AG09319 (cell line): ENCODE results near the gene NRAP.

ENCODE experiments used
- DNase-seq: peaks from one replicate; pipeline ENCODE4 v3.0.0-alpha.2; 2010; ENCODE audit warnings: low read depth; ENCODE audit errors: extremely low read depth
- TF ChIP-seq, protein P1 (sequence below): IDR thresholded peaks from 2 replicates; pipeline ENCODE4 v1.5.1; 2011; ENCODE audit warnings: low read depth, mild to moderate bottlenecking, inconsistent platforms, low read length, moderate library complexity

Gene NRAP

DNA sequence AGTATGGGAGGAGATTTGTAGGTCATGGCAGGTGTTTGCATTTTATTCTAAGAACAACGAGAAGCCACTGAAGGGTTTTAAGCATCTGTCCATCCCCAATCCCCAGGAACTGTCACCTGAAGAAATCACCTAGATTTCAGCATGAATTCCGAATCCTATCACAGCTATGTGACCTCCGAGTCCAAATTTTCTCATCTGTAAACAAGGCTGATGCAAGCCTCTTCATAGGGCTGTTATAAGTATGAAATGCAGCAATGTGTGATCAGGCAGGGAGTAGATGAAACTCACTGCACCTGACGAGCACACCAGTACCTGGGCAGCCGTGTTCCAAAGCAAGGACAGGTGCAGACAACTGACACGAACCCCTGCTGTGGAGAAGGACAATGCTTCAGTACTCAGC, 97.0 kb downstream of the NRAP start:
- no peak for DNase-seq
- TF ChIP-seq, protein P1, sequence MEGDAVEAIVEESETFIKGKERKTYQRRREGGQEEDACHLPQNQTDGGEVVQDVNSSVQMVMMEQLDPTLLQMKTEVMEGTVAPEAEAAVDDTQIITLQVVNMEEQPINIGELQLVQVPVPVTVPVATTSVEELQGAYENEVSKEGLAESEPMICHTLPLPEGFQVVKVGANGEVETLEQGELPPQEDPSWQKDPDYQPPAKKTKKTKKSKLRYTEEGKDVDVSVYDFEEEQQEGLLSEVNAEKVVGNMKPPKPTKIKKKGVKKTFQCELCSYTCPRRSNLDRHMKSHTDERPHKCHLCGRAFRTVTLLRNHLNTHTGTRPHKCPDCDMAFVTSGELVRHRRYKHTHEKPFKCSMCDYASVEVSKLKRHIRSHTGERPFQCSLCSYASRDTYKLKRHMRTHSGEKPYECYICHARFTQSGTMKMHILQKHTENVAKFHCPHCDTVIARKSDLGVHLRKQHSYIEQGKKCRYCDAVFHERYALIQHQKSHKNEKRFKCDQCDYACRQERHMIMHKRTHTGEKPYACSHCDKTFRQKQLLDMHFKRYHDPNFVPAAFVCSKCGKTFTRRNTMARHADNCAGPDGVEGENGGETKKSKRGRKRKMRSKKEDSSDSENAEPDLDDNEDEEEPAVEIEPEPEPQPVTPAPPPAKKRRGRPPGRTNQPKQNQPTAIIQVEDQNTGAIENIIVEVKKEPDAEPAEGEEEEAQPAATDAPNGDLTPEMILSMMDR, result no peak

DNA sequence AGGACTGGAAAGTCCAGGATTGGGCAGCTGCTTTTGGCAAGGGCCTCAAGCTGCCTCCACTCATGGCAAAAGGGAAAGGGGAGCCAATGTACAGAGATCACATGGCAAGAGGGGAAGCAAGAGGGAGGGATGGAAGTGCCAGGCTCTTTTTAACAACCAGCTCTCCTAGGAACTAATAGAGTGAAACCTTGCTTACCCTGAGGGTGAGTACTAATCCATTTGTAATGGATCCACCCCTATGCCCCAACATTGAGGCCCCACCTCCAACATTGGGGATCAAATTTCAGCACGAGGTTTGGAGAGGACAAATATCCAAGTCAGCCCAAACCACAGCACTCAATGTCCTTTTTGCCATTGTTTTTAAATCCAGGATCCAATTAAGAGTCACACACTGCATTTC, 98.5 kb downstream of the NRAP start:
- TF ChIP-seq, protein P1, result no peak
- no peak for DNase-seq

DNA sequence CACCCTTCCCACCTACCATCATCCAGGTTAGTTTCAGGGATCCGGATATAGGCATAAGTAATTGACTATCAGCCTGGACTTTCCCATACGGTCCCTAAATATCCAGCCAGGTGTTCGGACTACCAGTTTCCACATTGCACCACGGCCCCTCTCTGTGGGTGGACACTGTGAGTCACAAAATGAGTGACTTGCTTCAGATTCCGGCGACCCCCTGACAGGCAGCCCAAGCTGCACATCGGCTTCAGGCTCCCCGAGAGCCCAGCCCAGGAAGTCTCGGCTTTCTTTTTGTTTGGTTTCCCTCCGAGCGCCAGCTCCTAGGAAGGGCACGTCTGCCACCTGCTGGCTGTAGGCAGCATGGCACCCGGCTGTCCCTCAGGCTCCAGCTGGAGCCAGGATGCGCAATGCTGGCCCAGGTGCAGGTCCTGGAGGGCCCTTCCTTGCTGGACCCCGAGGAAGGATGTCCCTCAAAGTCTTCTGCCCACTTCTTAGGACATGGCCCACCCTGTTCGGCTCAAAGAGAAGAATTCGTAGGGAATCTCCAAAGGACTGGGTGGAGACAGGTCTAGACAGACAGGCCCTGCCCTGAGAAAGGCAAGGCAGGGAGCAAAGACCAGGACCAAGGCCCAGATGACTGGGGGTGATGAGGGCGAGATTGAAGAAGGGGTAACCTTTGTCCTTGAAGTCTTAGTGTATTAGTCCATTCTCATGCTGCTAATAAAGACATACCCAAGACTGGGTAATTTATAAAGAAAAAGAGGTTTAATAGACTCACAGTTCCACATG, 100.3 kb downstream of the NRAP start:
- peak; percentile 36 for DNase-seq
- TF ChIP-seq, protein P1, result no peak; the same call in none of the 2 replicates

DNA sequence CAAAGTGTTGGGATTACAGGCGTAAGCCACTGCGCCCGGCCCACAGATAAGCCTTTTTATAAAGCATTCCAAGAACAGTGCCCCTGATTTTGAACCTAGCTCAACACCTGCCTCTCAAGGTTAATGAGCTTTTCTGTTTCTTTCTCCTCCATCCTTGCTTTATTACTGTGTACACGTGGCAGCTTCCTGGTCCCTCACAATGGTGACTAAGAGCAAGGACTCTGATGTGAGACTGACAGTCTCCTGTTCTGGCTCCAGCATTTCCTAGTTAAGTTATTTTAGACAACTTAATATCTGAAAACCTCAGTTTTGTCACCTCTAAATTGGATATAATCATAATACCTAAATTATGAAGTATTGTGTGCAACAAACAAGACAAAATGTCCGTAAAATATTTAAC, 101.1 kb downstream of the NRAP start:
- no peak for DNase-seq
- TF ChIP-seq, protein P1, result no peak

DNA sequence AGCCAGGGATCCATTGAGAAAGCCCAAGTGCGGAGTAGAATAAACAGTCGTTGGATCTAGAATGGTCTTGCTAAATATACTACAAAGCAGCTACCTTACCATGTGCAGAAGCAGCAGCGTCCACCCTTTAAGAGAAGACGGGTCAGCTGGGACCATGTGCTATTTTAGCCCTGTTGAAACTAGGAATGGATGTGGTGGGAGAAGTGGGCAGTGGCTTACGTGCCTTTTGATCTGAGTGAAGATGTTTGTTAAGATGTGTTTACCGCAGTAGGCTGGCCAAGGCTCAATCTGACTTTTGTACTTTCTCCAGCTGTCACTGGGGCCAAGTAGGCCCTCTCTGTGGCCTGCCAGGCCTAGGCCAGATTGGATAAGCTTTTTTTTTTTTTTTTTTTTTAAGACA, 101.8 kb downstream of the NRAP start:
- DNase-seq, result no peak
- TF ChIP-seq, protein P1, result no peak

DNA sequence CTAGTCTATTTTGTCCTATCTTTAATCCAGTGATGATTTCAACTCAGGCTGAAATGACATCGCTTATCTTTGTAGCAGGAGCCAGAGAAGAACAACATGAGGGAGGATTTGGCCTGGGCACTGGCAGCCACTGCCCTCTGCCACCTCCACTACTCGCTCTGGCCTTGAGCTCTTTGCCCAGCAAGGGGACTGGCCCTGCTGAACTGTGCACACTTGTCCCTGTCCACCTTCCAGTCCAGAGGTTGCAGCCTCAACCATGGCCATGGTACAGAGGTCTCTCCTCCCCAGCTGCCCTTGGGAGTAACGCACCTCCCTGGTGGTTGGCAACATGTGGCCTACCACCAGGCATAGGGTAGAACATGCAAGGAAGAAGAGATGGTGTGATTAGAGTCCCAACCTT, 102.6 kb downstream of the NRAP start:
- DNase-seq, result no peak
- TF ChIP-seq, protein P1, result no peak

DNA sequence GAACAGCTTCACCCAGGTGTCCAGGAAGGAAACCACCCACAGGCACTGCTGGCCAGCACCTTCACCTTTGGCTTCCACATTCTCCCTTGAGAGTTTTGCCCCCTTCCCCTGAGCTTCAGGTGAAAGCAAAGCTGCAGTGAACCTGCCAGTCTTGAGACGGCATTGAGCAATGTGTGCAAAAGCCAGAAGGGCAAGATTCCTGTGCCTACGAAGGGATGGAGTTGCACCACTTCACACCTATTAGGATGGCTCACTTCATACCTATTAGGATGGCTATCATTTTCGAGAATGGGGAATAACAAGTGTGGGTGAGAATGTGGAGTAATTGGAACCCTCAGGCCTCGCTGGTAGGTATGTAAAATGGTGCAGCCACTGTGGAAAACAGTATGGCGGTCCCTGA, 103.8 kb downstream of the NRAP start:
- no peak for DNase-seq
- TF ChIP-seq, protein P1, result no peak
